GM12892 (cell line): ENCODE data around the gene LHX1.

Source experiments
- POLR2A ChIP-seq: IDR thresholded peaks from 2 replicates; pipeline ENCODE4 v1.6.1; 2011; ENCODE audit warnings: low read depth, low read length, control low read depth
- POLR2AphosphoS5 ChIP-seq: IDR thresholded peaks from 2 replicates; pipeline ENCODE4 v1.6.1; 2011; ENCODE audit warnings: low read depth, low read length, control low read depth

- TF ChIP-seq POLR2A, result no peak
- no peak for TF ChIP-seq POLR2AphosphoS5
Observed at GRCh38 chr17:36890398-36891168, 46.7 kb upstream of the LHX1 start.
